GM19372 (cell line): Measurements from ENCODE around the gene OSBPL10.

Source experiments
- ATAC-seq: cut with Tn5 transposase; IDR thresholded peaks from one replicate; pipeline ENCODE4 v1.9.1; 2021; ENCODE audit warnings: mild to moderate bottlenecking, low read depth, moderate library complexity; ENCODE audit not compliant: unreplicated experiment

The OSBPL10 gene

GRCh38 chr3:31960793-31961431, 20.1 kb downstream of the OSBPL10 start:
- ATAC-seq, result peak; percentile 70

- peak; percentile 45 for ATAC-seq
Measured at GRCh38 chr3:31959951-31960792, 20.9 kb downstream of the OSBPL10 start.

DNA sequence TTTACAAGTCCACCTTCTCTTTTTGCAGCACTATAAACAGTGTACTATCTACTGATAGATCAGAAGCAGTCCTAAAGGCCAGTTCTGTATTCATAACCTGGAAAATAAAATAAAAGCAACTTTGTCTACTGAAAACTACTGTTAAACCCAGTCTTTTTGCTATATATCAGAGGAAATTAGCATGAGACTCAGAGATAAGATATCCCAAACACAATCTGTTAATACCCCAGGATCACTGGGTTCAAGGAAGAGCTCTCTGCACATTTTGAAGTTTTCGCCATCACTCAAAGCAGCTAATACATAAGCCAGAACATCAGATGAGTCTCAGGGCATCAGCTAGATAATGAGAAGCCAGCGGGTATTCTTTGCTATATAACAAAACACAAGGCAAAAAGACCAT, 21.8 kb downstream of the OSBPL10 start:
- no peak for ATAC-seq

- ATAC-seq, result no peak
Measured at GRCh38 chr3:31958701-31959152, 22.3 kb downstream of the OSBPL10 start.

- ATAC-seq, result no peak
Measured at GRCh38 chr3:31957106-31957505, 24.0 kb downstream of the OSBPL10 start.

- ATAC-seq, result no peak
Measured at GRCh38 chr3:31955581-31955980, 25.5 kb downstream of the OSBPL10 start.

- ATAC-seq, result no peak
Measured at GRCh38 chr3:31953636-31954035, 27.4 kb downstream of the OSBPL10 start.

DNA sequence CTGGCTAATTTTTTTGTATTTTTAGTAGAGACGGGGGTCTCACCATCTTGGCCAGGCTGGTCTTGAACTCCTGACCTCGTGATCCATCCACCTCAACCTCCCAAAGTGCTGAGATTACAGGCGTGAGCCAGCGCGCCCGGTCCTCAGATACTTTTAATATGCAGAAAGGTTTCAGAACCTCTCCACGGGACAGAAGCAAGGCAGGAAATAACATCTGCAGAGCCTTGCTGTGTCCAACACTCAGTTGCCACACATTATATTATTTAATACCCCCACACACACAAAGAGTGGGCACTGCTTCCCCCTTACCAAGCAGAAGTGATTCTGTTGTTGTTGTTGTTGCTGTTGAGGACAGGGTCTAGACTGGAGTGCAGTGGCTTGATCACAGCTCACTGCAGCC, 28.0 kb downstream of the OSBPL10 start:
- no peak for ATAC-seq

DNA sequence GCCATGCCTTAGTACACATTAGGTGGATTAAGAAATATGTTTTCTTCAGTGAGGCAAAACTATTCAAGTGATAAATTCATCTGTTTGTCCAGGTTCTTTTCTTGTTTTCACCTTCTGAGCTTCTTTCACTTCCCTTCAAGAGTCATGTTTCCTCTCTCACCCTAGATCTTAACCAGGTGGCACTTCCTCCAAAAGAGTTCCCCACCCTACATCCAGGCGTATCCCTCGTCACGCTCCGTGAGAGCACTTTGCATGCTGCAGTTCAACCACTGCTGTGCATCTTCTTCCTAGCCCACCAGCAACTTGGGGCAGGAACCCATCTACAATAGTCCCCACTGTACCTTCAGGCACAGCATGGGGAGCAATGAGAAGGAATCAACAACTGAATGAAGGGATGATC, 28.9 kb downstream of the OSBPL10 start:
- ATAC-seq, result peak; percentile 80

- ATAC-seq, result no peak
Measured at GRCh38 chr3:31948280-31948679, 32.8 kb downstream of the OSBPL10 start.

DNA sequence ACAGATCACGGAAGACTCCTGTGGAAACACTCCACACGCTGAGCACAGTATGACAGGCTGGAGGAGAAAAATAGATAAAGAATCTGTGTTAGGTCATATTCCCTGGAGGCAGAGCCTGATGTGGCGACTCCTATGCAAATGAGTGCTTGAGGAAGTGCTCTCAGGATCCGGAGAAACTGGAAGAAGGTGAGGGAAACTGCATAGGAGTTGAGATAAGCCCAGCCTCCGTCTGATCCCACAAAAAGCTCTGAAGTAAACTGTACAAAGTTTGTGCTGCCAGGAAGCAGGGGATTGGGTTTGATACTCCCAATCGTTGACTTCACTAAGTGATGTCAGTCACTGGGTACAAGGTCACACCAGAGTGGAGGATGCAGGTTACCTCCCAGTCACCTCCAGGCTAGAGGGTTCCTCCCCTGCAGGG, 33.4 kb downstream of the OSBPL10 start:
- ATAC-seq, result no peak

GRCh38 chr3:31947162-31947561, 33.9 kb downstream of the OSBPL10 start:
- no peak for ATAC-seq

DNA sequence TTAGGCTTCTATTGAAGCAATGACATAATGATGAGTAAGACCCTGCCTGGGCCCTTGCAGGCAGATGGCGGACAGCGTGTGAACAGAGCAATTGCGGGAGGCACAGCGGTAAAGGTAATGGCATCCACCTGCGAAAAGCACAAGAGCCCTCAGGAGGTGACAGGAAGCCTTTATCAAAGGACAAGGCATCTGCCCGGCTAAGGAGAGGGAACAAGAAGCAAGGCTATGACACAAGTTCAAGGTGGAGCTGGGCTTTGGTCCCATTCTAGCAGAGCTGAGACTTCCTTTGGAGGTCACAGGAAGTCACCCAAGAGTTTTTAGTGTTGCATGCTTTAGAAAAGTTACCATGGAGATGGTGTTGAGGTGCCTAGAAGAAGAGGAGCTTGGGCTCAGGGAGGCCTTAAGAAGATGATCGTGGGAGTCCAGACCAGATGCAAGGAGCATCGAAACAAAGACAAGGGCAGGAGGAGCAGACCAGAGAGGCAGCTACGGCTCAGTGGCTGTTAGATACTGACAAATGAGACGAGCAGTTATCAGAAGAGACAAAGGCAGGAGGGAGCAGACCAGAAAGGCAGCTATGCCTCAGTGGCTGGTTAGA, 34.5 kb downstream of the OSBPL10 start:
- no peak for ATAC-seq

DNA sequence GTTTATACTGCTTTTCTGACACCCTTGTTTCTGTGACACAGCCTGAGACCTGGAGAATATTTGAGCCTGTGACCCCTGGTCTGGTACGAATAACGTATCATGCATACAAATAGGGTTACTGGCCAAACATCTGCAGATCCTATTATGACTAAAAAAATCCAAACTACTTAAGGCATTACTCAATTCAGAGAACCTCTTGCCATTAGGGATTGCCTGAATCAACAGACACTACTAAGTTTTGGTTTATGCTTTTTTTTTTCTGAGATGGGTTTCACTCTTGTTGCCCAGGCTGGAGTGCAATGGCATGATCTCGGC, 35.4 kb downstream of the OSBPL10 start:
- ATAC-seq, result no peak

- no peak for ATAC-seq
Measured at GRCh38 chr3:31943041-31943440, 38.0 kb downstream of the OSBPL10 start.

- no peak for ATAC-seq
Measured at GRCh38 chr3:31942446-31942845, 38.6 kb downstream of the OSBPL10 start.

GRCh38 chr3:31937225-31937624, 43.8 kb downstream of the OSBPL10 start:
- ATAC-seq, result no peak

- ATAC-seq, result no peak
Measured at GRCh38 chr3:31936420-31937060, 44.5 kb downstream of the OSBPL10 start.

- no peak for ATAC-seq
Measured at GRCh38 chr3:31934866-31935265, 46.2 kb downstream of the OSBPL10 start.

GRCh38 chr3:31934018-31934417, 47.0 kb downstream of the OSBPL10 start:
- no peak for ATAC-seq

DNA sequence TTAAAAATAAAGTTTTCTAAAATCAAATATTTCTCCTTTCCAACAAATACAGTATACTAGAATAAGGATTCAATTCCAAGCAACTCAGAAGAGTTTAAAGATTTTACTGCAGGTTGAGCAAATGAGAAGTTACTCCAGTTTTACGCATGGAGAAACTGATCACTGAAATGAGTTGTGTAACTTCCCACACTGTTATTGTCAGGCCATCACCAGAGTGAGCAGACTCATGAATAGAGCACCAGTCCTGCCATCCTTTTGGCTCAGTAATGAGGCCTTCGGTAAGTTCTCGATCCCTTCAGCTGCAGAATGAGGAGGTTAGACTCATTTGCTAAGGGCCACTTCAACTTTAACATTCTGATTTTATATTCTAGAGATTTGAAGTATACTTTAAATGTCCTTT, 48.1 kb downstream of the OSBPL10 start:
- ATAC-seq, result no peak
